ENCODE data around the gene CFAP73.

Gene CFAP73

DNA sequence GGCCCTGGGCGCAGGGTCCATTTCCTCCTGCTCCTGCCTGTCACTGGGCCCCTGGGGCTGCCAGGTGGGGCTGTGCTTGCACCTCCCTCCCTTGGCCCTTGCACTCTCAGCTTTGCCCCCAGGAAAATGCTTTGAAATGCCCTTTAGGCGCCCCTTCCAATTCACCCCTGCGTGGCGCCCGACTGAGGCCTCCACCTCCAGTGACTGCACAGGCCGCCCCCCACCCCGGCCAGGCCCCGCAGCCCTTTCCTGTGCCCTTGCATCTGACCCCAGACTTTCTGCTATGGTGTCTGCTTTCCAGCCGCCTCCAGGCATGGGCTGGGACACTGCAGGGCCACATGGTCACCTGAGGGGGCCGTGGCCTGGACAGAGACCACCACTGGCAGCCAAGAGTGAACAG is 18.3 kb downstream of the CFAP73 start:
- DNase-seq = no peak

- no peak for DNase-seq
Measured at GRCh38 chr12:113169697-113170096, 20.2 kb downstream of the CFAP73 start.

GRCh38 chr12:113170457-113170856 is 20.9 kb downstream of the CFAP73 start:
- no peak for DNase-seq

- no peak for DNase-seq
Measured at GRCh38 chr12:113170926-113171325, 21.4 kb downstream of the CFAP73 start.

DNA sequence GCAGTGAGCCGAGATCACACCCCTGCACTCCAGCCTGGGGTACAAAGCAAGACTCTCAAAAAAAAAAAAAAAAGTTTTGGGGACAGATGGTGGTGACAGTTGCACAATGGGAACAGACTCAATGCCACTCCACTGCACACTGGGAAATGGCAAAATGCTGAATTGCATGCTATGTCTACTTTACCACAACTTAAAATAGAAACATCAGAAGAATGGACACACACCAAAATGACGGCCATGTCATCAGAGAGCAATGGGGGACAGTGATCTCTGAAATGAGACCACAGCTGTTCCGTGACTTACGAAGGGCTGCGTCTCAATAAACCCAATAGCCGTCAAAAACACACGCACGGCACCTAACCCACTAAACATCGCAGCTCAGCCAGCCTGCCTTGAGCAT is 22.0 kb downstream of the CFAP73 start:
- no peak for DNase-seq

GRCh38 chr12:113172185-113172584 is 22.7 kb downstream of the CFAP73 start:
- no peak for DNase-seq

GRCh38 chr12:113173081-113173698 is 23.7 kb downstream of the CFAP73 start:
- no peak for DNase-seq

GRCh38 chr12:113174461-113175384 is 25.2 kb downstream of the CFAP73 start:
- DNase-seq = peak; percentile 82

DNA sequence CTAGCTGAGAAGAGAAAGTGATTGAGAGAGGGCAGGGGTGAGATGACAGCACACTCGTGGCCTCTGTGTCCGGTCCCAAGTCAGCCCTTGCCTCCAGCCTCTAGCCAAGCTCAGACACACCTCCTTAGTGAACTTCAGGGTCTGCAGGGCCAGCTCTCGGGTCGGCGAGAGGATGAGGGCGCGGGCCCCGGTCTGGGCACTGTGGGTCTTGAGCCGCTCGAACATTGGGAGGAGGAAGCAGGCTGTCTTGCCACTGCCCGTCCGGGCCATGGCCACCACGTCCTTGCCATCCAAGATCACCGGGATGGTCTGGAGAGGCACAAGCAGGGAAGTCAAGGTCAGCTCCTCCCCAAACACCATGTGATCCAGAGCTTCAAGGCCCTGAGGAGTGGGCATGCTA is 29.5 kb downstream of the CFAP73 start:
- DNase-seq = no peak

DNA sequence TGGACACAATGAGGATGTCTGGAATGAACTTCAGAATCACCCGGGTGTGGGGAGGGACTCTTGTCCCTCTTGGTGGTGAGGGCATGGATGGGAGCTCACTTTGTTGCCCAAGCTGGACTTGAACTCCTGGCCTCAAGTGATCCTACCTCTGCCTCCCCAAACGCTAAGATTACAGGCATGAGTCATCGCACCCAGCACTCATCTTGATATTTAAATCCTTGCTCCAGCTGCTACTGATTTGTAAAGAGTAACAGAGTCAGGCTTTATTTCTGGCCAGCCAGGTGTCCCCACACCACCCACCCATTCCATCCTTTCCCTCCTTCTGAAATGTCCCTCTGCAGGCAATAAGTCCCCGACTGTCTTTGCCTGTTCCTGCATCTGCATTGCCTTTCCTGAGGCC is 30.8 kb downstream of the CFAP73 start:
- DNase-seq = no peak

DNA sequence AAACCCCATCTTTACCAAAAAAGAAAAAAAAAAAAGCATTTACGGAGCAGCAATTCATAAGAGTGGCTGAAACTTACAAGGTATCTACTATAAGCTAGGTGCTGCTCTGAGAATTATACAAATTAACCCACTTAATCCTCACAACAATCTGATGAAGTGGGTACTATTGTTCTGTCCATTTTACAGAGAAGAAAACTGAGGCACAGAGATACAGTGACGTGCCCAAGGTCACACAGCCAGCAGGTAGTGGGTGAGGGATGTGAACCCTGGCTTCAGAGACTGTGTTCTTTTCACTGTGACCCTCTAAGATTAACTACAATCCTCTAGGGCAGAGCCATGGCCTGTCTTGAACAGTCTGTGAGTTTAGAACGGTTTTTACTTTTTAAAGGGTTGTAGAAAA is 32.5 kb downstream of the CFAP73 start:
- DNase-seq = no peak

DNA sequence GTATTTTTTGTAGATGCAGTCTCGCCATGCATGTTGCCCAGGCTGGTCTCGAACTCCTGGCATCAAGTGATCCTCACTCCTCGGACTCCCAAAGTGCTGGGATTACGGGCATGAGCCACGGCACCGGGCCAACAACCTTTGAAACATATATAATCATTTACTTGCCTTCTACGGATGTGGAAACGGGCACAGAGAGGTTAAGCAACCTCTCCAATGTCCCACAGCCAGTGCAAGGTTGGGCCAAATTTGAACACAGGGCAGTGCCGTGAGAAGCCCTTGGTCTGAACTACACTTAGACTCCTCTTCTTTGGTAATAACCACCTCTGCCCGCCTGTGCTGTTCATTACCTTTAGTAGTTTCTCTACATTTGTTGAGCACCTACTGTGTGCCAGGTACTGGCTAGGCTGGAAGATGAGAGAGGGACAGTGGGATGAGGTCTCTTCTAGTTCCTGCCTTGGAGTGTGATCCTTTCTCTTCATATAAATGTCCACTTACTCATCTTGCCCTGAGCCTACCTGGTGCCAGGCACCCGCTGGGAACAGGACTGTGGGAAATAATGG is 33.6 kb downstream of the CFAP73 start:
- no peak for DNase-seq

DNA sequence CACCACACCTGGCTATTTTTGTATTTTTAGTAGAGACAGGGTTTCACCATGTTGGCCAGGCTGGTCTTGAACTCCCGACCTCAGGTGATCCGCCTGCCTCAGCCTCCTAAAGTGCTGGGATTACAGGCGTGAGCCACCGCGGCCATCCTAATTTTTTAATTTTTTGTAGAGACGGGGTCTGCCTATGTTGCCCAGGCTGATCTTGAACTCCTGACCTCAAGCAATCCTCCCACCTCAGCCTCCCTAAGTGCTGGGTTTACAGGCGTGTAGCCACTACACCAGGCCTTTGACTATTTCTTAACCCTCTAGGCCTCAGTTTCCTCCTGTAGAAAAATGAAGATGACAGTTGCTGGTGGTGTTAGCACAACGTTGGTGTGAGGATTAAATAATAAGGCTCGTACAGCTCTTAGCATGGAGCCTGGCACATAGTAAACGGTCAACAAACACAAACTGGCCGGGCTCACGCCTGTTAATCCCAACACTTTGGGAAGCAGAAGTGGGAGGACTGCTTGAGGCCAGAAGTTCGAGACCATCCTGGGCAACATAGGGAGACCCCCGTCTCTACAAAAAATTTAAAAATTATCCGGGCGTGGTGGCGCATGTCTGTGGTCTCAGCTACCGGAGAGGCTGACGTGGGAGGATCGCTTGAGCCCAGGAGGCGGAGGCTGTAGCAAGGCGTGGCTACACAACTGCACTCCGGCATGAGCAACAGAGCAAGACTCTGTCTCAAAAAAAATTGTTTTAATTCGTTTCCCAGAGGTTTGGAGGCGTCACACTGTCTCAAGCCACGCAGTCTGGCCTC is 34.8 kb downstream of the CFAP73 start:
- DNase-seq = no peak

- peak; percentile 89 for DNase-seq
Measured at GRCh38 chr12:113184900-113185179, 35.3 kb downstream of the CFAP73 start.

- peak; percentile 84 for DNase-seq
Measured at GRCh38 chr12:113185180-113186032, 35.9 kb downstream of the CFAP73 start, which contains the start of the genes DDX54 and RITA1. DDX54 (minus strand) TSS chr12:113185478; CDS start chr12:113185451, 27 bp downstream. RITA1 (plus strand) TSS chr12:113185721; CDS start chr12:113186747, 1,026 bp downstream.

- no peak for DNase-seq
Measured at GRCh38 chr12:113186033-113186365, 36.5 kb downstream of the CFAP73 start.

- DNase-seq = no peak
Measured at GRCh38 chr12:113186666-113187325, 37.3 kb downstream of the CFAP73 start.

GRCh38 chr12:113189361-113189760 is 39.8 kb downstream of the CFAP73 start:
- DNase-seq = no peak

DNA sequence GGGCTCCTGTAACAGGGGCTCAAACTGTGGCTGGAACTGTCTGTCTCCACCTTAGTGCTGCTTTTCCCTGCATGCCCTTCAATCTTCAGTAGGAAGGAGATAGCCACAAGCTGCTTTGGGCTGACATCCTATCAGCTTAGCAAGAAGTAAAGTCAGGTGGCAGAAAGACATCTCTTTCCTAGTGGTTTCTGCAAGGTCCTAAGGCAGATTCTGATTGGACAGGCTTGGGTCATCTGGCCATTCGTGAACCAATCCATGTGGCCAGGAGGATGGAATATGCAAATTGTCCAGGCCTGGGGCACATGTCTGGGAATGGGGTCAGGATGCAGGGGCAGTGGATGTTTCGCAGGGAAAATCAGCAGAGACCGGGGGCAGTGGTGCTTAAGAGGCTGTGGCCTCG is 41.2 kb downstream of the CFAP73 start:
- DNase-seq = no peak

GRCh38 chr12:113191227-113191626 is 41.7 kb downstream of the CFAP73 start:
- DNase-seq = no peak

GRCh38 chr12:113194971-113195391 is 45.5 kb downstream of the CFAP73 start:
- DNase-seq = no peak

- no peak for DNase-seq
Measured at GRCh38 chr12:113195598-113195997, 46.1 kb downstream of the CFAP73 start.

Data from CD4-positive, alpha-beta T cell treated with Interleukin-17A for 4 hours (primary cell).